Hematopoietic multipotent progenitor cell treated with erythropoietin and hydrocortisone succinate and interleukin-3 and kit ligand, for 4 days (in vitro differentiated cells): ENCODE data around the gene DLAT.
"Not testable (repeated sequence)": the region's sequence is repeated elsewhere in the genome, so short reads cannot be mapped to it uniquely, and the experiment has no call there.

Experiments
- DNase-seq: peaks from one replicate; pipeline ENCODE4 v3.0.0-alpha.2; 2015

DLAT gene

GRCh38 chr11:112005422-112006094, 19.6 kb upstream of the DLAT start:
- DNase-seq: no peak

DNA sequence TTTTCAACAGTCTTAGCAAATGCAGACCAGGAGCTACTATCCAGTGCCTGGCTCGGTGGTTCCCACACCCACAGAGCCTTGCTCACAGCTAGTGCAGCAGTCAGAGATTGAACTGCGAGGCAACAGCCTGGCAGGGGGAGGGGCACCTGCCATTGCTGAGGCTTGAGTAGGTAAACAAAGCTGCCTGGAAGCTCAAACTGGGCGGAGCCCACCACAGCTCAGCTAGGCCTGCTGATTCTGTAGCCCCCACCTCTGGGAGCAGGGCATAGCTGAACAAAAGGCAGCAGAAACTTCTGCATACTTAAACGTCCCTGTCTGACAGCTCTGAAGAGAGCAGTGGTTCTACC, 19.1 kb upstream of the DLAT start:
- peak; percentile 12 for DNase-seq

- DNase-seq: not testable (repeated sequence)
Observed at GRCh38 chr11:112011451-112011850, 13.8 kb upstream of the DLAT start.

- DNase-seq: peak; percentile 25
Observed at GRCh38 chr11:112012874-112013273, 12.3 kb upstream of the DLAT start.

GRCh38 chr11:112013497-112014164, 11.6 kb upstream of the DLAT start:
- no peak for DNase-seq

- DNase-seq: no peak
Observed at GRCh38 chr11:112016088-112016764, 9.0 kb upstream of the DLAT start.

GRCh38 chr11:112016765-112017376, 8.3 kb upstream of the DLAT start:
- DNase-seq: no peak

GRCh38 chr11:112017538-112017937, 7.7 kb upstream of the DLAT start:
- DNase-seq: no peak

GRCh38 chr11:112019066-112019465, 6.1 kb upstream of the DLAT start:
- no peak for DNase-seq

DNA sequence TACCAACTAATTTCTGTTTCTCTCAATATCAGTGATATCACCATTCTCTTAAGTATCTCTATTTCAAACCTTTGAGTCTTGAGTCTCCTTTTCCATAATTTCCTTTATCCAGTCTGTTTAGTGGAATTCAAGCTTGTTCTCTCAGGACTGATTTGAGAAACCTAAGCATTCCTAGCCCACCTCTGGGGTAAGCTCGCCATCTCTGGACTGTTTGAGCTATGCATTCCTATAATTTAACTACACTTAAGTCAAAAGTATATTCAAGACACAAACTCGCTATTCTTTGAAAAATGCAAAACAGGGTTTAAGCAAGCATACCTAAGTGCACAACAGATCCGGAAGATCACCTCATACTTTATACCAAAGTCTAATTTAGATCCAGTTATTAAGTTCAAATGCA, 2.1 kb upstream of the DLAT start:
- DNase-seq: peak; percentile 33

DNA sequence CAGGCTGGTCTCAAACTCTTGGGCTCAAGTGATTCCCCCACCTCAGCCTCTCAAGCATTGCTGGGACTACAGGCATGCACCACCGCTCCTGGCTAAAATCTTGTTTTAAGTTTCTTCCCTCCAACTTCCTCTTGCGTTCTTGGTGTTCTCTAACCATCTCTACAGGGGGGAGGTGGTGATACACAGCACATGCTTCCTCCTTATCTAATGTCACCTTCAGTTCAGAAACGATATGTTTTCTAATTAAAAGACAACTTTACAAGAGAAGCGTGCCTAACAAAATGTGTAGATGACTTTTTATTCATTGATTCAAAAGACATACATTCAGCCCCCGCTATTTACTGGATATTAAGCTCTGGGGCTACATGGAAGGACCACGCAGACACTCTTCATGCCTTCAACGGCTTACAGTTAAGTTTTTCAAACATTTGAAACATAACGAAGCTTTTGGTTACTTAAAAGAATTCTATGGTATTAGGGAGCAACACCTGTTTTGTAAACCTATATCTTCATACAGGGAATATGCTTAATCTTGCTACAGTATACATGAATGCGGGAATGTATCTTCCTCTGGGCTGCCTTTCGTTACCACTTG, 933 bp upstream of the DLAT start:
- peak; percentile 86 for DNase-seq

GRCh38 chr11:112025707-112026106, 499 bp downstream of the DLAT start:
- peak; percentile 49 for DNase-seq

DNA sequence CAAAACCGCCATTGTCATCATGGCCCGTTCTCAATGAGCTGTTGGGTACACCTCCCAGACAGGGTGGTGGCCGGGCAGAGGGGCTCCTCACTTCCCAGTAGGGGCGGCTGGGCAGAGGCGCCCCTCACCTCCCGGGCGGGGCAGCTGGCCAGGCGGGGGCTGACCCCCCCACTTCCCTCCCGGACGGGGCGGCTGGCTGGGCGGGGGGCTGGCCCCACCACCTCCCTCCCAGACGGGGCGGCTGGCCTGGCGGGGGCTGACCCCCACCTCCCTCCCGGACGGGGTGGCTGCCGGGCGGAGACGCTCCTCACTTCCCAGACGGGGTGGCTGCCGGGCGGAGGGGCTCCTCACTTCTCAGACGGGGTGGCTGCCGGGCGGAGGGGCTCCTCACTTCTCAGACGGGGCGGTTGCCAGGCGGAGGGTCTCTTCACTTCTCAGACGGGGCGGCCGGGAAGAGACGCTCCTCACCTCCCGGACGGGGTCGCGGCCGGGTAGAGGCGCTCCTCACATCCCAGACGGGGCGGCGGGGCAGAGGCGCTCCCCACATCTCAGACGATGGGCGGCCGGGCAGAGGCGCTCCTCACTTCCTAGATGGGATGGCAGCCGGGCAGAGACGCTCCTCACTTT, 1.7 kb downstream of the DLAT start:
- DNase-seq: not testable (repeated sequence)

DNA sequence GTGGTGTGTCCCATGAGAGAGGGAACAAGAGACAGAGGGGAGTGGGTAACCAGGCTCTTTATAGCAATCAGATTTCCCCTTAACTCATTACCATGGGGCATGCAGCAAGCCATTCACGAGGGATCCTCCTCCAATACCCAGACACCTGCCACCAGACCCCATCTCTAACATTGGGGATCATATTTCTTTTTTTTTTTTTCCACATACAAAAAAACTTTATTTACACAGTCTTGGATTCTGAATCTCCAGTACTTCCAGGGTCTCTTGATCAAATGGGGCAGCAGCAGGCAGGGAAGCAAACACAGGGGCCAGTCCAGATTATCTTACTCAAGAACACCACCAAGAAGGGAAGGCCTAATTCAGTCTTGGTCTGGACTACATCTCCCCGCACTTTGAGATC, 4.3 kb downstream of the DLAT start:
- DNase-seq: no peak

GRCh38 chr11:112033902-112034301, 8.7 kb downstream of the DLAT start:
- DNase-seq: no peak

GRCh38 chr11:112037527-112037926, 12.3 kb downstream of the DLAT start:
- peak; percentile 14 for DNase-seq

- peak; percentile 54 for DNase-seq
Observed at GRCh38 chr11:112042161-112042960, 17.2 kb downstream of the DLAT start.

GRCh38 chr11:112042961-112043304, 17.7 kb downstream of the DLAT start:
- DNase-seq: no peak

GRCh38 chr11:112044961-112045360, 19.8 kb downstream of the DLAT start:
- no peak for DNase-seq

DNA sequence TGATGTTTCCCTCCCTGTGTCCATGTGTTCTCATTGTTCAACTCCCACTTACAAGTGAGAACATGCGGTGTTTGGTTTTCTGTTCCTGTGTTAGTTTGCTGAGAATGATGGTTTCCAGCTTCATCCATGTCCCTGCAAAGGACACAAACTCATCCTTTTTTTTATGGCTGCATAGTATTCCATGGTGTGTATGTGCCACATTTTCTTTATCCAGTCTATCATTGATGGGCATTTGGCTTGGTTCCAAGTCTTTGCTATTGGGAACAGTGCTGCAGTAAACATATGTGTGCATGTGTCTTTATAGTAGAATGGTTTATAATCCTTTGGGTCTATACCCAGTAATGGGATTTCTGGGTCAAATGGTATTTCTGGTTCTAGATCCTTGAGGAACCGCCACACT, 21.4 kb downstream of the DLAT start:
- not testable (repeated sequence) for DNase-seq

DNA sequence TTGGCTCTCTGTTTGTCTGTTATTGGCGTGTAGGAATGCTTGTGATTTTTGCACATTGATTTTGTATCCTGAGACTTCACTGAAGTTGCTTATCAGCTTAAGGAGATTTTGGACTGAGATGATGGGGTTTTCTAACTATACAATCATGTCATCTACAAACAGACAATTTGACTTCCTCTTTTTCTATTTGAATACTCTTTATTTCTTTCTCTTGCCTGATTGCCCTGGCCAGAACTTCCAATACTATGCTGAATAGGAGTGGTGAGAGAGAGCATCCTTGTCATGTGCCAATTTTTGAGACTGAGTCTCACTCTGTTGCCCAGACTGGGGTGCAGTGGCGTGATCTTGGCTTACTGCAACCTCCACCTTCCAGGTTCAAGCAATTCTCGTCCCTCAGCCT, 23.0 kb downstream of the DLAT start:
- peak; percentile 25 for DNase-seq

- no peak for DNase-seq
Observed at GRCh38 chr11:112049777-112050176, 24.6 kb downstream of the DLAT start.
